HG03039 (cell line): ENCODE data around the gene CFAP299.
"Not testable (repeated sequence)": the region's sequence is repeated elsewhere in the genome, so short reads cannot be mapped to it uniquely, and the experiment has no call there.

Experiments
- ATAC-seq: cut with Tn5 transposase; IDR thresholded peaks from one replicate; pipeline ENCODE4 v1.9.1; 2021; ENCODE audit warnings: mild to moderate bottlenecking, moderate library complexity; ENCODE audit not compliant: unreplicated experiment

Gene CFAP299

GRCh38 chr4:80705311-80705710 is 369.8 kb downstream of the CFAP299 start:
- no peak for ATAC-seq

GRCh38 chr4:80709082-80709869 is 373.7 kb downstream of the CFAP299 start:
- ATAC-seq = no peak

GRCh38 chr4:80710748-80711451 is 375.4 kb downstream of the CFAP299 start:
- ATAC-seq = no peak

GRCh38 chr4:80711956-80712355 is 376.4 kb downstream of the CFAP299 start:
- no peak for ATAC-seq

GRCh38 chr4:80713409-80713808 is 377.9 kb downstream of the CFAP299 start:
- no peak for ATAC-seq

- ATAC-seq = no peak
Measured at GRCh38 chr4:80717204-80717603, 381.7 kb downstream of the CFAP299 start.

- no peak for ATAC-seq
Measured at GRCh38 chr4:80726471-80726870, 390.9 kb downstream of the CFAP299 start.

- no peak for ATAC-seq
Measured at GRCh38 chr4:80730158-80730557, 394.6 kb downstream of the CFAP299 start.

- ATAC-seq = no peak
Measured at GRCh38 chr4:80731436-80731835, 395.9 kb downstream of the CFAP299 start.

GRCh38 chr4:80732010-80732409 is 396.5 kb downstream of the CFAP299 start:
- no peak for ATAC-seq

- ATAC-seq = no peak
Measured at GRCh38 chr4:80740375-80740774, 404.8 kb downstream of the CFAP299 start.

- not testable (repeated sequence) for ATAC-seq
Measured at GRCh38 chr4:80749558-80749957, 414.0 kb downstream of the CFAP299 start.

- ATAC-seq = no peak
Measured at GRCh38 chr4:80751200-80751599, 415.7 kb downstream of the CFAP299 start.

- no peak for ATAC-seq
Measured at GRCh38 chr4:80767944-80768343, 432.4 kb downstream of the CFAP299 start.

- ATAC-seq = no peak
Measured at GRCh38 chr4:80776168-80776567, 440.6 kb downstream of the CFAP299 start.

- ATAC-seq = no peak
Measured at GRCh38 chr4:80781431-80781830, 445.9 kb downstream of the CFAP299 start.

- no peak for ATAC-seq
Measured at GRCh38 chr4:80787306-80787705, 451.8 kb downstream of the CFAP299 start.

GRCh38 chr4:80788798-80789197 is 453.3 kb downstream of the CFAP299 start:
- no peak for ATAC-seq

GRCh38 chr4:80790152-80790551 is 454.6 kb downstream of the CFAP299 start:
- no peak for ATAC-seq

GRCh38 chr4:80793660-80794059 is 458.1 kb downstream of the CFAP299 start:
- ATAC-seq = not testable (repeated sequence)

- no peak for ATAC-seq
Measured at GRCh38 chr4:80798082-80798481, 462.6 kb downstream of the CFAP299 start.

- not testable (repeated sequence) for ATAC-seq
Measured at GRCh38 chr4:80800719-80801118, 465.2 kb downstream of the CFAP299 start.
